Posterior cingulate gyrus (tissue), 11 donors: ENCODE results near the gene CST9L.
"Not testable (repeated sequence)": the region's sequence is repeated elsewhere in the genome, so short reads cannot be mapped to it uniquely, and the experiment has no call there.

ENCODE experiments used
- DNase-seq, 10 donors: peaks; one replicate each; pipeline versions ENCODE4 v3.0.0 to v3.0.0-alpha.2; 2020 to 2021; ENCODE audit warnings: mixed read lengths in 3 of 10
- intact Hi-C: fragments of 100-400 bp; cut with DNase I; formaldehyde crosslinking; loops from one replicate; pipeline ENCODE4 v1.15.1; 2023

CST9L gene

DNA sequence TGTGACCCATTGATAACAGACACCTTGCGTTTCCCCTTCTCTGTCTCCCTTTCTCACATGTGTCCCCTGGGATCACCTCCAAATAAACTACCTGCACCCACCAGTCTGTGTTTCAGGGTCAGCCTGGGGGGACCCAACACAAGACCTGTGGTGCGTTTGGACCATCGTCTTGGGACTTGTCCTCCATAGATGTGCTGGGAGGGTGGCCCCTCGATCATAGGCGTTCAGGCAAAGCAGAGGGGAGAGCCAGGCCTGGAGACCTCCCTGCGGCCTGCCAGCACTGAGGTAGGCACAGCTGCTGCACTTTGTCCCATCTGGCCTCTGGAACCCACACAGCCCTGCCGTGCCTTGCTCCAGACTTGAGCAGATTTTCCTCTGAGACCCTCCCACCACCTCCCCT lies 19.3 kb upstream of the CST9L start:
- peak in 2 of 10 donors; percentile 51 to 77 for DNase-seq
- intact Hi-C loops: no loop called here

DNA sequence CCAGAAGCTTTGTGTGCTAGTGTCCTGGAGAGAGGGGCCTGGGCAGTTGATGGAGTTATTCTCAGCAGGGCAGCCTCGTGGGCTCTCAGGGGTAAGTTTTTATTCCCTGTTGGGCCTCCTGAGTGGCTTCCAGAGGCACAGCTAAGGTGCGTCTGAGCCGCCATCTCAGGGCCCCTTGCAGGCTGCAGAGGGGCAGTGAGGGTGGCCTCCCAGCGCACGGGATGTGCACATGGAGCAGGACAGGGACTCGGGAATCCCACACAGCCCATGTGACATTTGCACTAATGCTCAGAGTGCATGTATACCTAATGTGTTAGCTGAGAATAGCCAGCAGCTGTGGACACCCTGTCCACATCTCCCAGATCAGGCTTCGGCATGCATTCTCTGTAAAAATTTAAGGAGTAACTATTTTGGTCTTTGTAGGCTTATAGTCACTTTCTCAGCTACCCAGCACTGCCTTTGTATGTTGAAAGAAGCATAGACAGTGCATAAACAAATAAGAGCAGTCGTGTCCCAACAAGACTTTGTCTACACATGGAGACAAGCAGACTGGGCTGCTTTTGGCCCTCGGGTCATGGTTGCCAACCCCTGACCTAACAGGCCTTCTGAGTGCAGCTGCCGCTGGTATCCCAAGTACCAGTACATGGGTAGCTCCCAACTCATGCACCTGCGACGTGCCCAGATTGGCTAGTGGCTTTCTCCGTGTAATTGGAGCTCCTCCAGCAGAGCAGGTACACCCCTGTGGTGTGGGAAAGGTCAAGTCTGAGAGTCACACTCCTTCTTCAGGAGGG lies 18.6 kb upstream of the CST9L start:
- DNase-seq: peak in 2 of 10 donors; percentile 51 to 67
- intact Hi-C loops: no loop called here

DNA sequence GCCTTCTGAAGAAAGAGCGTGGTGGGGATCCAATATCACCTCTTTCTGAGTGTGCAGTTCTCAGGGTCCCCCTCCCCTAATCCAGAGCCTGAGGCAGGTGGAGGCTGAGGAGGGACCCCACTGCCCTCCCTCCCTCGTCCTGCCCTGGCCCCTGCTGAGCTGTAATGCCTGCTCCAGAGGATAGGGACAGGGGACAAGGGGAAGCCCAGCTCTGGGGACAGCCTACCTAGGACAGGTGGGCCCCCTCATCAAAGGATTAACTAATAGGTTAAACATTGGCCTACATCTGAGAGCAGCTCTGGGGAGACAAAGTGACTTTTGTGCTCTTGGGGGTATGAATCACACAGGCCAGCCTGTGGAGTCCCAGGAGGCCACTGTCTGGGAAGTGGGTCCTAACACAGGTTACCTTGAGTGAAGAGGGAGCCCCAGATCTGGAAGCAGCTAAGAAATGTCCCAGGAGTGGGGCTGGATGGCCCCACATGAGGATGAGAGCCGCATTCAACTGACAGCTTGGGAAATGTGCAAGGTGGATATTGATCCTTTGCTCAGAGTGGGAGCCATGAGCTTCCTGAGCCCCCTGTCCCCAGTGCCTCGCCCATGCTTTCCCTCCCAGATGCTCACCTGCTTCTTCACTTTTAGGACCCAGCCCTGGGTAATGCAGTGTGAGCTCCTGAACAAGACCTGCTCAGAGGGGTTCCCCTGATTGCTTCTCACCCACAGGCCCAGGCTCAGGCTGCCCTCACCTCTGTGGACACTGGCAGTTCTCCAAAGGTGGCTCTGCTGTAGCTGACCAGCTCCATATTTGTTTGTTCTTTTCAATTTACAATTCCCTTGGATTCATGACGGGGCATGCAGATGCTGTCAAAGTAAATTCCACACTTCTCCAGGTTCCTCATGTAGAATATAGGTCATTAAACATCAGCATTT lies 17.8 kb upstream of the CST9L start:
- intact Hi-C loops: no loop called here
- peak in 1 of 10 donors; percentile 35 for DNase-seq

DNA sequence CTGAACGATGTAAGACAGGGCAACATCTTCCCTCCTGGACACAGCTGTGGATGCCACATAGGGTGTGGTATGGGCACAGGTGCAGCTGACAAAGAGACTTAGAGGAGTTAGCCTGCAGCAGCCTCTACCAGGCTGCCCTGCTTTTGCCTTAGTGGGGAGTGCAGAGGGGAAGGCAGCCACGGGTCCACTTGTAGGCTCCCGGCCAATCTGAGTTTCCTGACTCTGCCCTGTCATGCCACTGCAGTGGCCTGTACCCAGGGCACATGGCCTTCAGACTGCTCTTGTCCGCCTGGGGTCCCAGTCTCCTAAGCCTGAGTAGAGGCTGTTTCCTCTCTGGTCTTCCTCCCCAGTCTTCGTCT lies 17.1 kb upstream of the CST9L start:
- peak in 2 of 10 donors; percentile 54 to 59 for DNase-seq
- intact Hi-C loops: no loop called here

DNA sequence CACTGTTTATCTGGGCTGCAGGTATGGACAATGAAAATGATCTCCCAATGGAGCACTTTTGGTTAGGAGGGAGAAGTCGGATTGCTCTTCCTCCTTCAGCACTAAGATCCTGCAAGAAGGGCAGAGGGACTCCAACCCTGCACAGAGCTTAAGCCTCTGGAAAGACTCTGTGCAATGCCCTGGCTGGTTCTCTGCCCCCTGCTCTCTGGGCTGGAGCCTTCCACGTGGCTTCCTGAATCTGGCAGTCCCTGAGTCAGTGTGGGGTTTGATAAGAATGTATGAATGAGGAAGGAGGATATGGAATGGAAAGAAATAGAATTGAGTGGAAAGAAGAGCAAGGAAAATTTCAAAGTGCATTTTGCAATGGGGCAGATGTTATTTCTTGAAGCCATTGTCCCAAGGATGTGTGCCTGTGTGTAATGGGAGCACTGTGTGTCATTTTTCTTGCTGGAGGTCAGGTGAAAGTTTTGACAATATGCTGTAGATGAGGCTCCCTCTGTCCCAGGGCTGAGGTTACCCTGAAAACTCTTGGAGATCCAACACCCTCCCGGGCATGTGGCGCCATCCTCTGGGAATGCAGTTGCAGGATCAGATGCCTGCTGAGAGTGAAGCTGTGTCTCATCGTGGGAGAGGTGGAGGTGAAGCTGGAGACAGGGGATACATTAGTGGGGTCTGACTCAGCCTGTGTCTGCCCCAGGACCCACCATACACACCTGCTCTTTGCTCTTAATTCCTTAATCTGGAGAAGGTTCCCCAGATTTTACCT lies 16.3 kb upstream of the CST9L start:
- intact Hi-C loops: no loop called here
- peak in 1 of 10 donors; percentile 43 for DNase-seq

DNA sequence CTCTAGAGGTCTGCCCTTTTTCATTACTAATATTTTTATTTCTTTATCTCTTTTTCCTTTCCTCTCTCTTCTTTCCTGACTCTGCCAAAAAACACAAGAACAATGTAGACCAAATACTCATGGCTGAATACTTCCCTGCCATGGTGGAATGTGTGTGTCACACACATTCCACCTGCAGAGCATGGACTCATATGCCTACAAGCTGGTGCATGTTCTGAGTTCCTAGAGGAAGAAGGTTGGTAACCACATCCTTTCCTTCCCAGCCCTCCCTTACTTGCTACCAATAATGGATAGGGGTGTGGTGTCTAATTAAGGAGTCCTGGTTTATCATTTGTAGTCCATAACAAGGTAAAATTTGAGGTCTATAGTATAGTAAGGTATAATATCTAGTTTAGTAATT lies 15.2 kb upstream of the CST9L start:
- no peak for DNase-seq
- intact Hi-C loops: no loop called here

DNA sequence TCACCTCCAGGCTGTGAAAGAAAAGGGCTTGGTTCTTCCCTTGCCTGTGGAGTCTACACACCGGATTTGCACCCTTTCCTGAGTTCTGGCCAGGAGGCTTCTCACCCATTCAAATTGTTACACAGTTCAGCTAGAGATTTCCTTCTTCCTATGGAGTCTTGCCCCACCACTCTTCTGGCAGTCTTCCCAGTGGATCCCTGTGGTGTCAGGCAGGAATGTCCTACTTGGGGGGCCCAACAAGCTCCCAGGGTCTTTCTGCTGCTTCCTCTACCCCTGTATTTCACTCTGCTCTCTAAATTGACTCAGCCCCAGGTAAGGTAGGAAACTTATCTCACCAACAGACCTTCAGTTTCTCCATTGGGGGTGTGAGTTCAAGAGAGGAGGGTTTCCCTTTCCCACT lies 14.0 kb upstream of the CST9L start:
- intact Hi-C loops: no loop called here

DNA sequence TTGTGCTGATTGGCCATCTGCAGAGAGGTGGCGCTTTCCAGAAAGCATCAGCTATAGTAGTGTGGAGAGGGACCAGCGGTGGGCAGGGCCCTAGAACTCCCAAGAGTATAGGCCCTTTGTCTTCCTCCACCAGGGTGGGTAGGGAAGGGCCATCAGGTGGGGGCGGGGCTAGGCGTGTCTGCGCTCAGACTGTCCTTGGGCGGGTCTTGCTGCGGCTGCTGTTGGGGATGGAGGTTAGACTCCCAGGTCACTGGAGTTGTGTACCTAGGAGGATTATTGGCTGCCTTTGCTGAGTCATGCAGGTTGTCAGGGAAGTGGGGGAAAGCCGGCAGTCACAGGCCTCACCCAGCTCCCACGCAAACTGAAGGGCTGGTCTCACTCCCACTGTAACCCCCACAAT lies 13.5 kb upstream of the CST9L start:
- peak in 1 of 10 donors; percentile 59 for DNase-seq
- intact Hi-C loops: not testable (repeated sequence)

More for the DNA sequence above, 14.0 kb upstream of the CST9L start:
- DNase-seq: peak in 1 of 10 donors; percentile 40

DNA sequence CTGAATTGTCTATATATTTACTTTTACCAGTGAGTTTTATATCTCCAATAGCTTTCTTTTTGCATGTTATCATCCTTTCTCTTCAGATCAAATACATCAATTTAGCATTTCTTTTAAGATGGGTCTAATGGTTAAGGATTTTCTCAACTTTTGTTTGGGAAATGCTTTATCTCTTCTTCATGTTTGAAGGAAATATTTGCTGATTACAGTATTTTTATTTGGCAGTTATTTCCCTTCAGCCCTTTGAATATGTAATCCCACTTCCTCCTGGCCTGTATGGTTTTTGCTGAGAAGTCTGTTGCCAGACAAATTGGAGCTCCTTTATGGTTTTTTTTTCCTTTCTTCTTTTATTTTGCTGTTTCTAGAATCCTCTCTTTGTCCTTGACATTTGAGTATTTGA lies 6.7 kb upstream of the CST9L start:
- no peak for DNase-seq
- intact Hi-C loops: no loop called here

DNA sequence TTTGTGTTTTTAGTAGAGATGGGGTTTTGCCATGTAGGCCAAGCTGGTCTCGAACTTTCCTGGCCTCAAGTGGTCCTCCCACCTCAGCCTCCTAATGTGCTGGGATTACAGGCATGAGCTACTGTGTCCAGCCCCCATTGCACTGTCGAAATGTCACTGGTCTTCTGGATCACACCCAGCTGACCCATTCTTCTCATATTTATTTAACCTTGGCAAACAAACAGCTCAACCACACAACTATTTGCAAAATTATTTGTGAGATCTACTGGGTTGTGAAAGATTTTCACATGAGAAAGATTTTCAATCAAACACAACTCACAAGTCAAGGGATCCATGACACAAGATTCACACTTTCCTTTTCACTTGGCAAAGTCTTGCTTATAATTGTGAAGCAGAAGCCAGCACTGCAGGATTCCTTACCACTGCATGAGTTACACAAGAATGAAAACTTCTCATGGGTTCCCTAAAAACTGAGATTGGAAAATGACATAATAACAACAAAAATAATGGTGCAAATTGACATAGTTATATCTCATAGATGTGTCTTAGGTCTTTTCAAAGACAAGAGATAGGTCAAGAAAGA lies 2.0 kb upstream of the CST9L start:
- intact Hi-C loops: no loop called here
- no peak for DNase-seq

DNA sequence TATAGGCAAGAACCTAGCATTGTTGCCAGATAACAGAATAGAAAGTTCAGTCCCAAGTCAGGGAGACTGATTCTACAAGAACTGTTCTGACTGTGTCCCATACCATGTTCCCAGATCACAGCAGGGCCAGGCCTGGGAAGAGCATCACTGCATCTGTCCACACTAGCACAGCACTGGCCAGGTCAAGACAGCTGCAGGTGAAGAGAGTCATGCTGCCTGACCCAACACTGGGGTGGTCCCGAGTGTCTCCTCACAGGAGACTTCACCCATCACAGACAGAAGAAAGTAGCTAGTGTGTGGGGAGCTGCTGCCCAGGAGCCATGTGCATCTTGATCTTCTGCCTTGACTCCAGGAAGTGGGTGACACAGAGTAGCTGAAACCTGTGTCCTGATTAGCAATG lies 1.3 kb upstream of the CST9L start:
- intact Hi-C loops: no loop called here
- DNase-seq: peak in 1 of 10 donors; percentile 61

DNA sequence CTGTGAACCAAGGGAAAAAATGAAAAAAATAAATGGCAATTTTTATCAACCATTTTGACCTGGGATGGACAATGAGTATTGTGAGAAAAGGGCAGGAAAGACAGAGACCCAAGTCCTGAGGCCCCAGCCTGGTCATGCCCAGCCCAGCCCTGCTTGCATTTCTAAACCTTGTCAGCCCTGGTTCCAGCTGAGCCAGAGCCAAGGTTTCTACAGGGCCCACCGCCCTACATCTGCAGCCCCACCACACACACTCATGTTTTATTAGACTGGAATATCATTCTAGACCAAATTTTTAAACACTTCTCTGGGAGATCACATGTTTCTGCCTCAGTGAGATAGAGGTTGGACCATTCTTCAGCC lies 667 bp upstream of the CST9L start:
- intact Hi-C loops: no loop called here
- peak in 1 of 10 donors; percentile 40 for DNase-seq

DNA sequence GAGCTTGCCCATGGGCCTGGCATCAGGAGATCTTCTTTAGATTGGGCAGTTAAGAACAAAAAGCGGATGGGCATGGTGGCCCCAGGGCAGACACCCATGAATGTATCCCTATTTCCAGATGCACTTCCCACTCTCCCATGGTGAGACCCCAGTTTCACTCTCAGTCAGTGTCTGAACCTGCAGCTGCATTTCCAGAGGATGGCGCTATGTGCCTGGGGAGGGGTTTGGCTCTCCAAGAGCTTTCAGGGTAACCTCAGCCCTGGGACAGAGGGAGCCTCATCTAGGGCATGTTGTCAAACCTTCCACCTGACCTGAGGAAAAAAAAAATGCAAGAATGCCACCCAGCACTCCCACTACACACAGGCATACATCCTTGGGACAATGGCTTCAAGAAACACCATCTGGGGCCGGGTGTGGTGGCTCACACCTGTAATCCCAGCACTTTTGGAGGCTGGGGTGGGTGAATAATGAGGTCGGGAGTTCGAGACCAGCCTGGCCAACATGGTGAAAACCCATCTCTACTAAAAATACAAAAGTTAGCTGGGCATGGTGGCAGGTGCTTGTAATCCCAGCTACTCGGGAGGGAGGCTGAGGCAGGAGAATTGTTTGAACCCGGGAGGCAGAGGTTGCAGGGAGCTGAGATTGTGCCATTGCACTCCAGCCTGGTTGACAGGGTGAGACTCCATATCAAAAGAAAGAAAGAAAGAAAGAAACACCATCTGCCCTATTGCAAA lies 1.9 kb downstream of the CST9L start:
- intact Hi-C loops: no loop called here
- DNase-seq: peak in 1 of 10 donors; percentile 11

DNA sequence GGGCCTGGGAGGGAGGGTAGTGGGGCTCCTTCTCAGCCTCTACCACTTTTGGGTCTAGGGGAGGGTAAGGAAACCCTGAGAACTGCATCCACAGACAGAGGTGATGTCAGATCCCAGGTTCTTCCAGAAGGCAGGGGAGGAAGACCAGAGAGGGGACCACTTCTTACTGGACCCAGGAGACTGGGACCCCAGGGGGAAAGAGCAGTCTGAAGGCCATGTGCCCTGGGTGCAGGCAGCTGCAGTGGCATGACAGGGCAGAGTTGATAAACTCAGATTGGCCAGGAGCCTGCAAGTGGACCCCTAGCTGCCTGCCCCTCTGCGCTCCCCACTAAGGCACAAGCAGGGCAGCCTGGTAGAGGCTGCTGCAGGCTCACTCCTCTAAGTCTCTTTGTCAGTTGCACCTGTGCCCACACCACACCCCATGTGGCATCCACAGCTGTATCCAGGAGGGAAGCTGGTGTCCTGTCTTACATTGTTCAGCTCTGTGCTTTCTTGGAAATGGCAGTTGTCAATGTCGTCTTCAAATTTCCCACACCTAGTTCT lies 2.7 kb downstream of the CST9L start:
- peak in 1 of 10 donors; percentile 40 for DNase-seq
- intact Hi-C loops: no loop called here

DNA sequence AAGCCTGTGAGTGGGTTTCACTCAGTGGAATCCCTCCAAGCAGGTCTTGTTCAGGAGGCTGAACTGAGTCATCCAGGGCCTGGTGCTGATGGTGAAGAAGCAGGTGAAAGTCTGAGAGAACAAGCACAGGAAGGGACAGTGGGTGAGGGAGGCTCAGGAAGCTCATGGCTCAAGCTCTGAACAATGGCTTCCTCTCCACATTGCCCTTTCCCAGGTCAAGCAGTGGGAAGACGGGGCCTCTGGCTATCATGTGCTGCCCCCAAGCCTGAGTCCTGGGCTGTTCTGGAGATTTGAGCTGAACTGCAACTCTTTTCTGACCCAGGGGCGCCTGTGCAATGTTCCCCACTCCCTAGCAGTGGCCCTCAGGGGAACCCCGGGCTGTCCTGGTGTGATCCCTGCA lies 3.4 kb downstream of the CST9L start:
- intact Hi-C loops: no loop called here
- peak in 1 of 10 donors; percentile 21 for DNase-seq

DNA sequence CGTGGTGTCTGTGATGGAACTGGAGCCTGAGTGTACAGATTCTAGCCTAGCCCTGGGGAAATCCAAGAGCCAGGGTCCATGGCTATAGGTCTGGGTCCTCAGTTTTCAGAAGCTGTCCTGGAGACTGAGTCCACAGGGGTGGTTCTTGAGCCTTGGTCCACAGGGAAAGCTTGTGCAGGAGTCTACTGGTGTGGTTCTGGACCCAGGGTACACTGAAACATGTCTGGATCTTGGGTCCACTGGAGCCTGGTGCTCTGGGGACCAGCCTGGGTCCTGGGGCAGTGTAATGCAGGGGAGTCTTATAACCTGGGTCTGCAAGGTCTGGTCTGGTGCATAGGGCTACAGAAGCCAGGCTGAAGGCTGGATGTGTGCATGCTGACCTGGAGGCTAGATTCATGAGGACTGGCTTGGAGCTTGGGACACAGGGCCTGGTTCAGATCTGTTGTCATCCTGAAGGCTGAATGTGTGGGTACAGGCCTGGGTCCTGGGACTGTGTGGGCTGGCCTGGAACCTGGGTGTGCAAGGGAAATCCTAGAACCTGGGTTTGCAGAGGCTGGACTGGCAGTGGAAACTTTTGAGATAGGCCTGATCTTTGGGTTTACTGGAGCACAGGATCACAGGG lies 5.5 kb downstream of the CST9L start:
- peak in 1 of 10 donors; percentile 22 for DNase-seq

DNA sequence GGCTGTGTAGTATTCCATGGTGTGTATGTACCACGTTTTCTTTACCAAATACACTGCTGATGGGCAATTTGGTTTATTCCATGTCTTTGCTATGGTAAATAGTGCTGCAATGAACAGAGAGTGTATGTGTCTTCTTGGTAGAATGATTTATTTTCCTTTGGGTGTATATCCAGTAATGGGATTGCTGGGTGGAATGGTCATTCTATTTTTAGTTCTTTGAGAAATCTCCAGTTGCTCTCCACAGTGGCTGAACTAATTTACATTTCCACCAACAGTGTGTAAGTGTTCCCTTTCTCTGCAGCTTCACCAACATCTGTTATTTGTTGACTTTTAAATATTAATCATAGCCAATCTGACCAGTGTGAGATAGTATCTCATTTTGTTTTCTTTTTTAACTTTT lies 13.9 kb downstream of the CST9L start:
- no peak for DNase-seq
- intact Hi-C loops: no loop called here

More for the DNA sequence above, 5.5 kb downstream of the CST9L start:
- intact Hi-C loops: no loop called here

DNA sequence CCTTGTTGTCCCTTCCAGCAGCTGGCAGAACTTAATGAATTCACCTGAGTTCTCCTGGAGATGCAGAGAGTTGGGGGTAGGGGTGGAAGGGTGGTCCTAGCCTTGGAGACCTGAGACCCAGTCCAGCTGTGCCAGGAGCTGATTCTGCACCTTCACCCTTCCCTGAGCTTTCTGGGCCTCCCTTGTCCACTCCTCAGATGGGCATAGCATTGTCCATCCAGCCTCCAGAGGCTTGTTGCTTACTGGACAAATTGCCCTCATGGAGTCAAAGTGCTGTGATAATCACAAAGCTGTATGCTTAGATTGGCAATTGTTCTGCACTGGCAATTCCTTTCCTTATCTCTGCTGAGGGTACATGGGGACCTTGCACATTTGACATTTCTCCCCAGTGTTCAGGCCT lies 16.5 kb downstream of the CST9L start:
- intact Hi-C loops: no loop called here
- no peak for DNase-seq

DNA sequence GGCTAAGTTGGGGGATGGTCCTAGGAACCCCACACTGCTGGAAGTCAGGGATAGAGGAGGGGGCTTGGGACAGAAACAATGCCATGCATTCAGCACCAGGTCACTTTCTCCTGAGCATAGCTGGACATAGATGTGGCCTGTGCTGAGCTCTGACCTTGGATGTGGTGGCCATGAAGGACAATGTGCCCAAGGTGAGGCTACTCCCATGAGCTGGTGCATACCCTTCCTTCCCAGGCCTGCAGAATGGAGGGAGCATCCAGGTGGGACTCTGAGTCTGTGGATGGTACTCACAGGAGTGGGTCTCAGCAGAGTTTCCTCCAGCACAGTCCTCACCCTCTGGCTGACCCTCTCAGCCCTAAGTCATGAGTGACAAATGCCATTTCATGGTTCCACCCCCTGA lies 16.9 kb downstream of the CST9L start:
- intact Hi-C loops: no loop called here
- no peak for DNase-seq
